ENCODE measurements around the gene SIN3A.

DNA sequence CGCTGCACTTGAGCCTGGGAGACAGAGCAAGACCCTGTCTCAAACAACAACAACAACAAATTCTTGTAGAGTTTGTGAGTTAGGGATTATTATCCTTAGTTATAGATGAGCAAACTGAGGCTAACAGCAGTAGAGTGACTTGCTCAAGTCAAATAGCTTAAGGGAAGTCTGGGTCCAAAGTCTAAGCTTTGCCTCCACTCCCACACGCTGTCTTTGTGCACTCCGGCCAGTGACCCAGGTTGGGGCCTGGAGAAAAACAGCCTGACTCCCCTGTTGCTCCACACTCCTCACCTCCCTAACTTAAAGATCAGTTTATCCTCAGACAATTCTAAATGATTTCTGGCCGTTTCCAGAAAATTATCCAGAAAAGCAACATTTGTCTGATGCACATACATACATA is 9.2 kb upstream of the SIN3A start:
- TF ChIP-seq, protein P1, sequence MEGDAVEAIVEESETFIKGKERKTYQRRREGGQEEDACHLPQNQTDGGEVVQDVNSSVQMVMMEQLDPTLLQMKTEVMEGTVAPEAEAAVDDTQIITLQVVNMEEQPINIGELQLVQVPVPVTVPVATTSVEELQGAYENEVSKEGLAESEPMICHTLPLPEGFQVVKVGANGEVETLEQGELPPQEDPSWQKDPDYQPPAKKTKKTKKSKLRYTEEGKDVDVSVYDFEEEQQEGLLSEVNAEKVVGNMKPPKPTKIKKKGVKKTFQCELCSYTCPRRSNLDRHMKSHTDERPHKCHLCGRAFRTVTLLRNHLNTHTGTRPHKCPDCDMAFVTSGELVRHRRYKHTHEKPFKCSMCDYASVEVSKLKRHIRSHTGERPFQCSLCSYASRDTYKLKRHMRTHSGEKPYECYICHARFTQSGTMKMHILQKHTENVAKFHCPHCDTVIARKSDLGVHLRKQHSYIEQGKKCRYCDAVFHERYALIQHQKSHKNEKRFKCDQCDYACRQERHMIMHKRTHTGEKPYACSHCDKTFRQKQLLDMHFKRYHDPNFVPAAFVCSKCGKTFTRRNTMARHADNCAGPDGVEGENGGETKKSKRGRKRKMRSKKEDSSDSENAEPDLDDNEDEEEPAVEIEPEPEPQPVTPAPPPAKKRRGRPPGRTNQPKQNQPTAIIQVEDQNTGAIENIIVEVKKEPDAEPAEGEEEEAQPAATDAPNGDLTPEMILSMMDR (conservative IDR thresholded peaks at IDR 0.05 in 1 of 2, IDR thresholded peaks at IDR 0.05 in 1 of 2; ENCODE audit: low read depth in 1 of 2, low read length in 2 of 2), result no peak
- no peak for TF ChIP-seq EZH2 (IDR thresholded peaks at IDR 0.05; ENCODE audit: low read length, missing control alignments)
